OCI-LY7 (cell line): ENCODE data around the gene LINGO3.

Experiments used
- EZH2phosphoT487 ChIP-seq: fragments of 200-600 bp; sonication (generic); IDR thresholded peaks from 2 replicates; pipeline ENCODE4 v1.6.1; 2018; ENCODE audit warnings: low read depth, borderline replicate concordance, mild to moderate bottlenecking, mixed run types, antibody characterized with exemption, low read length, moderate library complexity, mixed read lengths
- TF ChIP-seq, protein P1 (sequence below): fragments of 200-600 bp; sonication (generic); conservative IDR thresholded peaks from 2 replicates; pipeline ENCODE4 v1.5.1; 2014; ENCODE audit warnings: mild to moderate bottlenecking, antibody characterized with exemption, low read length, moderate library complexity, mixed read lengths

DNA sequence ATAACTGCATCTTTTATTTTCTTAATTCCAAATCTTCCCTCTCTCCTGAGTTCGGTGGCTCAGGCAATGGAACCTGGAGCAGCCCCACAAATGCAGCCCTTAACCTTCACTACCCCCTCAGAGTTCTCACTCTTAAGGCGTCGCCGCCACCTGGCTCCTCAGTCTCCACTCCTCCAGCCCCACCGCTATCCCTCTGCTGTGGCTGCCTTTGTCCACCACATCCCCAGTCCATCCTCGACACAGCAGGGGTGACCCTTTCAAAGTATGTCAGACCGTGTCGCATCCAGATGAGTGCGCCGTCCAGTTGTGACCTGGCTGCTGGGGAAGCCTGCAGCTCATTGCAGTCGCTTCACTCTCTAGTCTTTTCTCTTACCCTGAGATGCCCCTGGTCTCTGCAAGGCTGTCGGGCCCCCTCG is 21.6 kb upstream of the LINGO3 start:
- TF ChIP-seq, protein P1, sequence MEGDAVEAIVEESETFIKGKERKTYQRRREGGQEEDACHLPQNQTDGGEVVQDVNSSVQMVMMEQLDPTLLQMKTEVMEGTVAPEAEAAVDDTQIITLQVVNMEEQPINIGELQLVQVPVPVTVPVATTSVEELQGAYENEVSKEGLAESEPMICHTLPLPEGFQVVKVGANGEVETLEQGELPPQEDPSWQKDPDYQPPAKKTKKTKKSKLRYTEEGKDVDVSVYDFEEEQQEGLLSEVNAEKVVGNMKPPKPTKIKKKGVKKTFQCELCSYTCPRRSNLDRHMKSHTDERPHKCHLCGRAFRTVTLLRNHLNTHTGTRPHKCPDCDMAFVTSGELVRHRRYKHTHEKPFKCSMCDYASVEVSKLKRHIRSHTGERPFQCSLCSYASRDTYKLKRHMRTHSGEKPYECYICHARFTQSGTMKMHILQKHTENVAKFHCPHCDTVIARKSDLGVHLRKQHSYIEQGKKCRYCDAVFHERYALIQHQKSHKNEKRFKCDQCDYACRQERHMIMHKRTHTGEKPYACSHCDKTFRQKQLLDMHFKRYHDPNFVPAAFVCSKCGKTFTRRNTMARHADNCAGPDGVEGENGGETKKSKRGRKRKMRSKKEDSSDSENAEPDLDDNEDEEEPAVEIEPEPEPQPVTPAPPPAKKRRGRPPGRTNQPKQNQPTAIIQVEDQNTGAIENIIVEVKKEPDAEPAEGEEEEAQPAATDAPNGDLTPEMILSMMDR: 0 out of 2 replicates have a peak, but pooled peaks have one; percentile 19
- TF ChIP-seq EZH2phosphoT487: no peak
